ELF-1 (cell line): ENCODE data around the gene SENP6.

ENCODE experiments used
- DNase-seq: peaks from one replicate; pipeline ENCODE4 v3.0.0-alpha.2; 2016; ENCODE audit warnings: low read depth, low spot score

The SENP6 gene

GRCh38 chr6:75748743-75749538 is 147.3 kb downstream of the SENP6 start, which contains the start of gene MYO6:
MYO6 (plus strand) TSS chr6:75749239; CDS start chr6:75817548, 68,309 bp downstream.
- DNase-seq: peak; percentile 76

- DNase-seq: no peak
Measured at GRCh38 chr6:75751443-75751842, 149.8 kb downstream of the SENP6 start.

- DNase-seq: no peak
Measured at GRCh38 chr6:75752365-75752764, 150.7 kb downstream of the SENP6 start.

GRCh38 chr6:75755704-75756103 is 154.0 kb downstream of the SENP6 start:
- DNase-seq: no peak

GRCh38 chr6:75757295-75757694 is 155.6 kb downstream of the SENP6 start:
- no peak for DNase-seq

- no peak for DNase-seq
Measured at GRCh38 chr6:75758061-75758460, 156.4 kb downstream of the SENP6 start.

GRCh38 chr6:75759207-75759606 is 157.5 kb downstream of the SENP6 start:
- no peak for DNase-seq

- DNase-seq: no peak
Measured at GRCh38 chr6:75760320-75760719, 158.6 kb downstream of the SENP6 start.

GRCh38 chr6:75761489-75761888 is 159.8 kb downstream of the SENP6 start:
- DNase-seq: no peak

GRCh38 chr6:75762063-75762462 is 160.4 kb downstream of the SENP6 start:
- no peak for DNase-seq

GRCh38 chr6:75766387-75766786 is 164.7 kb downstream of the SENP6 start:
- no peak for DNase-seq
